ENCODE results near the gene SLC38A5. TPM values are rescaled to one million over a fixed set of nuclear protein-coding genes. Genes with fewer than 3 reads are reported as not detected.

The SLC38A5 gene
- total RNA-seq (2021; ENCODE audit: unreplicated experiment) (54.6 TPM), Bru-seq, nascent RNA (percentile 61 among the genes with signal in this experiment), BruChase-seq, experiment 1, labeled RNA remaining after a 6-hour chase (percentile 81 among the genes with signal in this experiment), BruChase-seq, experiment 2, labeled RNA remaining after a 2-hour chase (percentile 74 among the genes with signal in this experiment)
- polyA plus RNA-seq (2012): 68.2 and 76.3 TPM in 2 replicates
- long read RNA-seq, transcript SLC38A5-210 (16 exons, 2,659 nt): major isoform, 16 of 70 reads
- long read RNA-seq, partial matches to known transcripts: 5 of 70 reads
- long read RNA-seq, other reads (novel, unspliced or antisense): 47 of 70 reads

DNA sequence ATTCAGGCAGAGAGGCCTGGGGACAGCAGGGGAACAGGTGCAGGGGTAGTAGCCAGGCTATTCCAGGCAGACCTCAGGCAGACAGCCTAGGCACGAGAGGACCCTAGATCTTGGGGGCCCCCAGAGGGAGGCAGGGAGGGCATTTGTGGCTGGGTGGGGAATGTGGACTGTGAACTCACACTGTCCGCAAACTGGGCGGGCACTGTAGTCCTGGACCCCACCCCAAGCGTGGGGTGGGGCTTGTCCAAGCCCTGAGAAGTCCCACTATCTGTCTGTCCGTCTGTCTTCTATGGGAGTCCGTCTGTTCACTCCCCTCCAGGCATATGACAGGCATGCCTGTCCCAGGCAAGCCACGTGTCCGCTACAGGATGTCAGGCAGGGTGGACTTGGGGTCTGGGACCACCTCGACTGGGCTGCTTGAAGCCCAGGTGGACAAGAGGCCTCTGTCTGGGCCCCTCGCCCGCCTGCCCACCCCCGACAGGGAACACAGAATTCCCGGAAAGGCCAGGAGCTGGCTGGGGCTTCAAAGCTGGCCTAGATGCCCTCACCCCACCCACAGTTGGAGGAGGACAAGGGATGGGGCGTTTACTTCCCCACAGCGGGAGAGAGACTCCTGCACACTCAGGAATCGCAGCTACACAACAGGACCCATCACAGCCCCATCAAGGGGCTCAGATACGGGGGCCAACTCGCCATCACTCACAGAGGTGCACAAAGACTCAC, at the start of gene SLC38A5:
Gene SLC38A5, minus strand, starts transcription at position 151 of the 723 bp plus-strand sequence. CDS start 2,336 bp downstream, outside the sequence.
- Histone ChIP-seq H4K20me1 (ENCODE audit: insufficient read depth) (no peaks in the 10 kb centered on the region), H3K9me2 (ENCODE audit: insufficient read depth) (no peaks in the 10 kb centered on the region), H3K27me3 (ENCODE audit: insufficient read depth, low read length) (no peaks in the 10 kb centered on the region), H3K4me2 (ENCODE audit: low read length) (peak within 1 kb of the TSS; percentile 80), H2AFZ (ENCODE audit: low read depth, low read length, poor library complexity, severe bottlenecking) (no peak within 1 kb of the TSS), H3K4me1 (ENCODE audit: control insufficient read depth in 1 of 2, insufficient read depth in 2 of 2, low read length in 2 of 2) (peaks cover 8 to 33% of the 10 kb centered on the region in 2 experiments; a peak in 3 of 4 replicates), H3K79me2 (ENCODE audit: insufficient read depth, low read length) (peaks cover 23% of the 10 kb centered on the region), H3K27ac (ENCODE audit: low read depth, low read length) (peak within 1 kb of the TSS; percentile 70), H3K4me3 (replicated peaks in 1 of 2; ENCODE audit: low read depth in 1 of 2, low read length in 2 of 2) (peak within 1 kb of the TSS; percentile 61 to 62), H3K36me3 (ENCODE audit: control insufficient read depth in 1 of 2, insufficient read depth in 2 of 2, low read length in 2 of 2) (no peaks in the 10 kb centered on the region), H3K9ac (ENCODE audit: low read length) (peak within 1 kb of the TSS; percentile 82), H3K9me3 (ENCODE audit: control insufficient read depth in 1 of 2, insufficient read depth in 1 of 2, low read depth in 1 of 2, low read length in 2 of 2) (no peaks in the 10 kb centered on the region)
- intact Hi-C loops (cut with micrococcal nuclease): loop anchor here (10.0 kb wide), 1 partner anchor 105 kb away; the partner anchor contains the start of gene RBM3
- TF ChIP-seq YY1 (IDR thresholded peaks at IDR 0.05; ENCODE audit: extremely low read depth, insufficient replicate concordance, low read depth, low read length): no peak
- no peak for TF ChIP-seq ZBTB33 (IDR thresholded peaks at IDR 0.05; ENCODE audit: extremely low read depth, insufficient replicate concordance, low read length)
- TF ChIP-seq SP1 (IDR thresholded peaks at IDR 0.05; ENCODE audit: low read depth): no peak
- TF ChIP-seq SIN3A (IDR thresholded peaks at IDR 0.05; ENCODE audit: low read depth): no peak
- no peak for TF ChIP-seq POLR2AphosphoS5 (IDR thresholded peaks at IDR 0.05; ENCODE audit: low read depth, low read length)
- TF ChIP-seq EGR1 (IDR thresholded peaks at IDR 0.05; ENCODE audit: low read depth): no peak
- TF ChIP-seq, protein P1, sequence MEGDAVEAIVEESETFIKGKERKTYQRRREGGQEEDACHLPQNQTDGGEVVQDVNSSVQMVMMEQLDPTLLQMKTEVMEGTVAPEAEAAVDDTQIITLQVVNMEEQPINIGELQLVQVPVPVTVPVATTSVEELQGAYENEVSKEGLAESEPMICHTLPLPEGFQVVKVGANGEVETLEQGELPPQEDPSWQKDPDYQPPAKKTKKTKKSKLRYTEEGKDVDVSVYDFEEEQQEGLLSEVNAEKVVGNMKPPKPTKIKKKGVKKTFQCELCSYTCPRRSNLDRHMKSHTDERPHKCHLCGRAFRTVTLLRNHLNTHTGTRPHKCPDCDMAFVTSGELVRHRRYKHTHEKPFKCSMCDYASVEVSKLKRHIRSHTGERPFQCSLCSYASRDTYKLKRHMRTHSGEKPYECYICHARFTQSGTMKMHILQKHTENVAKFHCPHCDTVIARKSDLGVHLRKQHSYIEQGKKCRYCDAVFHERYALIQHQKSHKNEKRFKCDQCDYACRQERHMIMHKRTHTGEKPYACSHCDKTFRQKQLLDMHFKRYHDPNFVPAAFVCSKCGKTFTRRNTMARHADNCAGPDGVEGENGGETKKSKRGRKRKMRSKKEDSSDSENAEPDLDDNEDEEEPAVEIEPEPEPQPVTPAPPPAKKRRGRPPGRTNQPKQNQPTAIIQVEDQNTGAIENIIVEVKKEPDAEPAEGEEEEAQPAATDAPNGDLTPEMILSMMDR (IDR thresholded peaks at IDR 0.05 in 2 of 3, conservative IDR thresholded peaks at IDR 0.05 in 1 of 3; ENCODE audit: borderline replicate concordance in 1 of 3, insufficient read depth in 1 of 3, low read depth in 2 of 3, low read length in 2 of 3): no peak
- no peak for TF ChIP-seq TCF7L2 (IDR thresholded peaks at IDR 0.05; ENCODE audit: borderline replicate concordance, extremely low read depth, insufficient read depth, insufficient read length)
- TF ChIP-seq, protein P2, sequence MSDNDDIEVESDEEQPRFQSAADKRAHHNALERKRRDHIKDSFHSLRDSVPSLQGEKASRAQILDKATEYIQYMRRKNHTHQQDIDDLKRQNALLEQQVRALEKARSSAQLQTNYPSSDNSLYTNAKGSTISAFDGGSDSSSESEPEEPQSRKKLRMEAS (IDR thresholded peaks at IDR 0.05): no peak
- TF ChIP-seq ZNF274 (IDR thresholded peaks at IDR 0.05; ENCODE audit: low read depth, low read length): no peak
- no peak for TF ChIP-seq ZFX (IDR thresholded peaks at IDR 0.05)
- no peak for TF ChIP-seq CEBPB (IDR thresholded peaks at IDR 0.05; ENCODE audit: low read depth)
- TF ChIP-seq REST (IDR thresholded peaks at IDR 0.05; ENCODE audit: low read depth): no peak
- ChIA-PET CTCF (interaction anchor here (2.7 kb wide), 1 partner anchor 387 kb away, joined by 11 read pairs; no protein-coding TSS in a partner anchor), POLR2A (no interaction called here), RAD21 (ENCODE audit: low non-redundant PET in 1 of 2, low total read pairs in 2 of 2, uncharacterized antibody in 2 of 2, unreplicated experiment in 2 of 2) (no interaction called here)
- no peak for DNase-seq (ENCODE audit: low read depth, low spot score)
- no peak for ATAC-seq
- BruUV-seq (replicated peaks): no TSS peak
